Measurements from ENCODE around the gene DDX39B. TPM values are rescaled to one million over a fixed set of nuclear protein-coding genes. Genes with fewer than 3 reads are reported as not detected.

Gene DDX39B
- total and polyA plus RNA-seq, 2 of the 4 experiments (the other 2 are of a cell fraction), result 371 to 796 TPM

DNA sequence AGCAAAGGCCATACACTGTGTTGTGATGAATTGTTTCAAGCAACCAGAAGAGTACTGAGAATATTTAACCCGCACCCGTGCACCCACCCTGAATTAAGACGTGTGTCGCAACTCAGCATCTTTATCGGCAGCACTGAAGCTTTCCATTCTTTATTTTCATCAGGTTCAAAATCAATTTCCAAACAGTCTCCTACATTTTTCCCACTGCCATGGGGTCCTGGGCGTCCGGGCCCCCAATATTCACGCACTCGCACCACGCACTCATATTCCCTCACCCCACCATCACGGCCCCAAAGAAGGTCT, 38.6 kb upstream of the DDX39B start:
- 0 out of 2 replicates have a peak overlapping the region, but pooled peaks have one; percentile 25 for H3K9ac ChIP-seq (ENCODE audit: low read depth, low read length)
- ATAC-seq (ENCODE audit: low read depth), result no peak

More for the DNA sequence above, 38.6 kb upstream of the DDX39B start:
- no peak overlapping the region for H2BK20ac ChIP-seq (ENCODE audit: low read depth, low read length)
- 0 out of 2 replicates have a peak overlapping the region, but pooled peaks have one; percentile 10 for H4K91ac ChIP-seq (ENCODE audit: insufficient read depth, low read depth, low read length)
- H2BK120ac ChIP-seq (ENCODE audit: low read depth, low read length), result peak overlapping the region; percentile 59; the same call in 1 of the 2 replicates
- in situ Hi-C loops (cut with MboI; ENCODE audit: low sequenced_read_pairs), result no loop called here
- H3K79me1 ChIP-seq (ENCODE audit: low read depth in 1 of 2, low read length in 2 of 2), result no peaks in the 10 kb centered on the region
- DNase-seq, result no peak
- H3K56ac ChIP-seq (ENCODE audit: extremely low read depth, insufficient read depth, low read length), result no peak overlapping the region
- peak overlapping the region; percentile 51 to 81; a peak in 2 of 4 replicates for H4K8ac ChIP-seq (ENCODE audit: low read depth in 2 of 2, low read length in 2 of 2)
- H3K14ac ChIP-seq (replicated peaks; ENCODE audit: low read depth, low read length), result no peak overlapping the region
- peaks cover 17% of the 10 kb centered on the region for H3K27me3 ChIP-seq (ENCODE audit: control insufficient read depth, insufficient read depth, low read length)
- peak overlapping the region; percentile 62 for H4K5ac ChIP-seq (ENCODE audit: low read depth, low read length)
- peak overlapping the region; percentile 82 for H3K4me3 ChIP-seq (ENCODE audit: insufficient read depth, low read depth, low read length)
- dilution Hi-C loops (cut with HindIII; ENCODE audit: low sequenced_read_pairs, unreplicated experiment), result no loop called here
- peak; percentile 50; the same call in 1 of the 2 replicates for TF ChIP-seq CEBPB (IDR thresholded peaks at IDR 0.05; ENCODE audit: low read depth, low read length)
- no peak for TF ChIP-seq POLR2A (IDR thresholded peaks at IDR 0.05; ENCODE audit: low read depth, low read length)
- TF ChIP-seq, protein P1, sequence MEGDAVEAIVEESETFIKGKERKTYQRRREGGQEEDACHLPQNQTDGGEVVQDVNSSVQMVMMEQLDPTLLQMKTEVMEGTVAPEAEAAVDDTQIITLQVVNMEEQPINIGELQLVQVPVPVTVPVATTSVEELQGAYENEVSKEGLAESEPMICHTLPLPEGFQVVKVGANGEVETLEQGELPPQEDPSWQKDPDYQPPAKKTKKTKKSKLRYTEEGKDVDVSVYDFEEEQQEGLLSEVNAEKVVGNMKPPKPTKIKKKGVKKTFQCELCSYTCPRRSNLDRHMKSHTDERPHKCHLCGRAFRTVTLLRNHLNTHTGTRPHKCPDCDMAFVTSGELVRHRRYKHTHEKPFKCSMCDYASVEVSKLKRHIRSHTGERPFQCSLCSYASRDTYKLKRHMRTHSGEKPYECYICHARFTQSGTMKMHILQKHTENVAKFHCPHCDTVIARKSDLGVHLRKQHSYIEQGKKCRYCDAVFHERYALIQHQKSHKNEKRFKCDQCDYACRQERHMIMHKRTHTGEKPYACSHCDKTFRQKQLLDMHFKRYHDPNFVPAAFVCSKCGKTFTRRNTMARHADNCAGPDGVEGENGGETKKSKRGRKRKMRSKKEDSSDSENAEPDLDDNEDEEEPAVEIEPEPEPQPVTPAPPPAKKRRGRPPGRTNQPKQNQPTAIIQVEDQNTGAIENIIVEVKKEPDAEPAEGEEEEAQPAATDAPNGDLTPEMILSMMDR (conservative IDR thresholded peaks at IDR 0.05; ENCODE audit: low read depth, low read length), result no peak
- TF ChIP-seq, protein P2, sequence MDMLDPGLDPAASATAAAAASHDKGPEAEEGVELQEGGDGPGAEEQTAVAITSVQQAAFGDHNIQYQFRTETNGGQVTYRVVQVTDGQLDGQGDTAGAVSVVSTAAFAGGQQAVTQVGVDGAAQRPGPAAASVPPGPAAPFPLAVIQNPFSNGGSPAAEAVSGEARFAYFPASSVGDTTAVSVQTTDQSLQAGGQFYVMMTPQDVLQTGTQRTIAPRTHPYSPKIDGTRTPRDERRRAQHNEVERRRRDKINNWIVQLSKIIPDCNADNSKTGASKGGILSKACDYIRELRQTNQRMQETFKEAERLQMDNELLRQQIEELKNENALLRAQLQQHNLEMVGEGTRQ (IDR thresholded peaks at IDR 0.05; ENCODE audit: low read depth, low read length), result no peak
- TF ChIP-seq, protein P3, sequence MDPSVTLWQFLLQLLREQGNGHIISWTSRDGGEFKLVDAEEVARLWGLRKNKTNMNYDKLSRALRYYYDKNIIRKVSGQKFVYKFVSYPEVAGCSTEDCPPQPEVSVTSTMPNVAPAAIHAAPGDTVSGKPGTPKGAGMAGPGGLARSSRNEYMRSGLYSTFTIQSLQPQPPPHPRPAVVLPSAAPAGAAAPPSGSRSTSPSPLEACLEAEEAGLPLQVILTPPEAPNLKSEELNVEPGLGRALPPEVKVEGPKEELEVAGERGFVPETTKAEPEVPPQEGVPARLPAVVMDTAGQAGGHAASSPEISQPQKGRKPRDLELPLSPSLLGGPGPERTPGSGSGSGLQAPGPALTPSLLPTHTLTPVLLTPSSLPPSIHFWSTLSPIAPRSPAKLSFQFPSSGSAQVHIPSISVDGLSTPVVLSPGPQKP (IDR thresholded peaks at IDR 0.05; ENCODE audit: borderline replicate concordance, low read depth, low read length), result no peak
- WGBS, 2 experiments (ENCODE audit: extremely low coverage in 2 of 2, insufficient read length in 1 of 2), result 54% methylated on average over 5 of the region's 11 CpGs; no CpG with 5 or more reads in 1 of the 2 experiments
- BruUV-seq (replicated peaks), result no TSS peak
- no peak overlapping the region for H2BK5ac ChIP-seq (ENCODE audit: low read depth, low read length, poor library complexity, severe bottlenecking)
- no peak overlapping the region for H3K18ac ChIP-seq (ENCODE audit: low read depth, low read length)
- peak overlapping the region; percentile 76 for H3K4me2 ChIP-seq (ENCODE audit: low read depth, low read length)
- H3K4ac ChIP-seq (ENCODE audit: low read depth, low read length), result peak overlapping the region; percentile 50
- H2BK15ac ChIP-seq (ENCODE audit: low read depth, low read length), result no peak overlapping the region
- H3K9me3 ChIP-seq (ENCODE audit: control insufficient read depth, insufficient read depth, low read length), result no peaks in the 10 kb centered on the region
- ChIA-PET POLR2A (ENCODE audit: unreplicated experiment) (no interaction called here), CTCF (interaction anchor here (0.6 to 1.4 kb wide), 8 partner anchors 9 to 30 kb away, joined by 3 to 6 read pairs (median 3); no protein-coding TSS in a partner anchor)
- H3K9me1 ChIP-seq (ENCODE audit: insufficient read depth, low read length), result no peaks in the 10 kb centered on the region; the same call in 1 of the 2 replicates
- H4K20me1 ChIP-seq (ENCODE audit: insufficient read depth, low read length), result no peaks in the 10 kb centered on the region
- peaks cover 4% of the 10 kb centered on the region; the same call in 1 of the 2 replicates for H3K4me1 ChIP-seq (ENCODE audit: control insufficient read depth, insufficient read depth, low read length)
- H3K27ac ChIP-seq (ENCODE audit: insufficient read depth, low read length), result no peak overlapping the region
- no peaks in the 10 kb centered on the region for H3K36me3 ChIP-seq (ENCODE audit: control insufficient read depth, insufficient read depth, low read length)
- H2AK9ac ChIP-seq (replicated peaks; ENCODE audit: low read depth, low read length, poor library complexity), result peak overlapping the region; percentile 23
- intact Hi-C loops (cut with micrococcal nuclease), result loop anchor here (2.0 to 5.0 kb wide), 2 partner anchors 18 to 33 kb away; partner anchors contain the start of genes ATP6V1G2 and NFKBIL1
- H2AFZ ChIP-seq (replicated peaks; ENCODE audit: low read length, poor library complexity), result peak overlapping the region; percentile 95
- H2AK5ac ChIP-seq (ENCODE audit: low read depth, low read length), result no peak overlapping the region; the same call in 1 of the 2 replicates
- H3K23ac ChIP-seq (ENCODE audit: low read depth, low read length), result no peak overlapping the region; the same call in 1 of the 2 replicates
